Ecto neural progenitor cell (in vitro differentiated cells): ENCODE results near the gene MRPL39.

Source experiments
- DNase-seq: peaks from one replicate; pipeline ENCODE4 v3.0.0-alpha.2; 2018; ENCODE audit warnings: low spot score

MRPL39 gene

DNA sequence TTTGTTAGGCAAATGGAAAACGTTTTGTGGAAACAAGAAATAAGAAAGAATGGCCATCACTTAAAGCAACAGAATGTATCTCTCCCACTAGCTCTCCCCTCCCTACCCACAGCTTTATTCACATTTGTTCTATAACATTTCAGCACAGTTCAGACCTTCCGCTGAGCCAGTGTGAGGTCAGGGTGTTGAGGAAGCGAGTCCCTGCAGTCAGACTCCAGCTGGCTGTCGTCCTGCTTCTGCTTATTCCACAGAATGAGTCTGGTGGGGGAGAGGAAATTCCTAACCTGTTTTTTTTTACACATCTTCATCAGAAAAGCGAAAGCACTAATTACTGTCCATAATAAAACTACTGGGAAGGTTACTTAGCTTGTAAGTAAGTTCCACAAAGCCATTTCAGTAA, 39.0 kb downstream of the MRPL39 start:
- DNase-seq, result no peak

- DNase-seq, result no peak
These were observed 39.8 kb downstream of the MRPL39 start for GRCh38 chr21:25567472-25567871.

- no peak for DNase-seq
These were observed 40.6 kb downstream of the MRPL39 start for GRCh38 chr21:25566645-25567044.

- no peak for DNase-seq
These were observed 41.7 kb downstream of the MRPL39 start for GRCh38 chr21:25565272-25566211.

DNA sequence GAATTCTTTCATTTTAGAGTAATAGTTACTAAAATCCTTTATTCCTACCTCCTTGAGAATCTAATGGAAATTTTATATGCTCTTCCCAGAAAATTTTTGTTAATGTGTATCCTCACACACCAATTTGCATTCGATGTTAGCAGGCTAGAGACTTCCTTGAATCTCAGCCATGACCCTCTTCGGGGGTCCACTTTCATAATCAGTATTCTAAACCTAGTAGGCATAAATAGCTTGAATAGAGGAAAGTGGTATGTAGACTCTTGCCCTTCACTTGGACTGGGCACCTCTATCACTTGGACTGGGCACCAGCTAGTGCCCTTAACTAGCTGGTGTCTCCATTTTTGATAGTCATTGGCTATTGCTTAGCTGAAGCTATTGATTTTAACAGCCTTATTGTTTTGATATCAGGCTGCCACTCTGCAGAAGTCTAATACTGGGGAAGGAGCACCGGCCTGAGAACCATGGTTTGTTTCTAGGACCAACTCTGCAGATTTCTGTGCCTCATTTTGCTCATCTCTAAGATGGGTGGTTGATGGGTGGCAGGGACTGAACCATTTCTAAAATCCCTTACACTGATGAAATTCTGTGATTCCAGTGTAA, 42.8 kb downstream of the MRPL39 start:
- DNase-seq, result no peak

DNA sequence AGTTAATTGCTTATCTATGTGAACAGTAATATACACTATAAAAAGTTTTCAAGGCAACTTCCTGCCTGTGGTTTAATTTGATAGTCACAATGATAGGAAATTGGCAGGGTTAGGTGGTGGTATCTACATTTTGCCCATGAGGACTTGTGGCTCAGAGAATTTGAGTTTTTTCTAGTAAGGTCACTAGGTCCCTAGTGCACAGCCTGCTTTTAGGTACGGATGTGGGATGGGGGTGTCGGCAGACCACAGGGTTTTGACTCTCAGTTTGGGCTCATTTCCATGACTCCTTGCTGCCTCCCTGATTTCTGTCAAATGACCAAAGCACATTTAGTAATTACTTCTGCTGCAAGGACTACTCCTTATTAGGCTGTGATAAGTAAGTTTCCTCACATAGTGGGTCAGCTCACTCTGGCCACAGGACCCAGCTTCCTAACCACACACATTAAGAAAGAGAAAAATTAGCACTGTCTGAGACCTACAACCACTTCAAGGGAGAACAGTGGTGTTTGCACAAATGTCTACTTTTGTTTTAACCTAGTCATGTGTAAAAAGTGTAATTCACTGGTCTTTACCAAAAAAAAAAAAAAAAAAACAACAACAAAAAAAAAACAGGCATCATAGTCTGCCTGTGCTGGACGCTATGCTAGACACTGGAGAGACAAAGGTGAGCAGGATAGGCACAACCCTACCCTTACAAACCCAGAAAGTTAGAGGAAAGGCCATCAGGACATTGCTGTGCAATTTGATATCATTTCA, 43.7 kb downstream of the MRPL39 start:
- no peak for DNase-seq

GRCh38 chr21:25562660-25563059, 44.6 kb downstream of the MRPL39 start:
- no peak for DNase-seq

DNA sequence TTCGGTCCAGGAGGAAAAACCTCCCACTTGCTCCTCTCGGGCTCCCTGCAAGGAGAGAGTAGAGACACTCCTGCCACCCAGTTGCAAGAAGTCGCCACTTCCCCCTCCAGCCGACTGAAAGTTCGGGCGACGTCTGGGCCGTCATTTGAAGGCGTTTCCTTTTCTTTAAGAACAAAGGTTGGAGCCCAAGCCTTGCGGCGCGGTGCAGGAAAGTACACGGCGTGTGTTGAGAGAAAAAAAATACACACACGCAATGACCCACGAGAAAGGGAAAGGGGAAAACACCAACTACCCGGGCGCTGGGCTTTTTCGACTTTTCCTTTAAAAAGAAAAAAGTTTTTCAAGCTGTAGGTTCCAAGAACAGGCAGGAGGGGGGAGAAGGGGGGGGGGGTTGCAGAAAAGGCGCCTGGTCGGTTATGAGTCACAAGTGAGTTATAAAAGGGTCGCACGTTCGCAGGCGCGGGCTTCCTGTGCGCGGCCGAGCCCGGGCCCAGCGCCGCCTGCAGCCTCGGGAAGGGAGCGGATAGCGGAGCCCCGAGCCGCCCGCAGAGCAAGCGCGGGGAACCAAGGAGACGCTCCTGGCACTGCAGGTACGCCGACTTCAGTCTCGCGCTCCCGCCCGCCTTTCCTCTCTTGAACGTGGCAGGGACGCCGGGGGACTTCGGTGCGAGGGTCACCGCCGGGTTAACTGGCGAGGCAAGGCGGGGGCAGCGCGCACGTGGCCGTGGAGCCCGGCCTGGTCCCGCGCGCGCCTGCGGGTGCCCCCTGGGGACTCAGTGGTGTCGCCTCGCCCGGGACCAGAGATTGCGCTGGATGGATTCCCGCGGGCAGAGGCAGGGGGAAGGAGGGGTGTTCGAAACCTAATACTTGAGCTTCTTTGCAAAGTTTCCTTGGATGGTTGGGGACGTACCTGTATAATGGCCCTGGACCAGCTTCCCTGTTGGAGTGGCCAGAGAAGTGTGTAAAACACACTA, 45.3 kb downstream of the MRPL39 start:
- peak; percentile 72 for DNase-seq

- no peak for DNase-seq
These were observed 46.4 kb downstream of the MRPL39 start for GRCh38 chr21:25560891-25561290.

DNA sequence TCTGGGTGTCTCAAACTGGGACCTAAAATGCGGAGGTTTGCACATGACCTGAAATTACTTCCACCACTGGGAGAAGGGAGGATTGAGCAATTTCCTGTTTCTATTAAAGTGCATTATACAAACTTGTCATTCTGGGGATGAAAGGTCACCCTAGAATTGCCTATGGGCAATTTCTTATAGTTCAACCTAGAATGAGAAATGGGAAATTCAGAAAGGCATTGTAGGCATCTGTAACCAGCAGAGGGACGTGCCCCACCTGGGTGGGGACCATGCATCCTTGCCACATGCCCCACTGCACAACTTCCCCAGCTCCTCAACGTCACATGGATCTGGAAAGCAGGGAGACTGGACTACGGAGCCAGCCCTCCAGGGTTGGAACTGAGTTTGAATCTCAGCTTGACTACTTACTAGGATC, 47.0 kb downstream of the MRPL39 start:
- DNase-seq, result no peak

DNA sequence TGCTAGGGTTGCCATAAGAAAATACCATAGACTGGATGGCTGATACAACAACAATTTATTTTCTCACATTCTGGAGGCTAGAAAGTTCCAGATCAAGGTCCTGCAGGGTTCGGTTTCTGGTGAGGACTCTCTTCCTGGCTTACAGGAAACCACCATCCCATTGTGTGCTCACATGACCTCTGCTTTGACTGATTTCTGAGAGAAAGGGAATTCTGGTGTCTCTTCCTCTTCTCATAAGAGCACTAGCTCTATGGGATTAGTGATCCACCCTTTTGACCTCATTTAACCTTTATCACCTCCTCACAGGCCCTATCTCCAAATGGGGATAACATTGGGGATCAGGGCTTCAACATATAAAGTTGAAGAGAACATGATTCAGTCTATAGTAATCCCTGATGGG, 47.5 kb downstream of the MRPL39 start:
- no peak for DNase-seq

- DNase-seq, result no peak
These were observed 49.2 kb downstream of the MRPL39 start for GRCh38 chr21:25558123-25558522.

- DNase-seq, result no peak
These were observed 50.1 kb downstream of the MRPL39 start for GRCh38 chr21:25557180-25557579.

DNA sequence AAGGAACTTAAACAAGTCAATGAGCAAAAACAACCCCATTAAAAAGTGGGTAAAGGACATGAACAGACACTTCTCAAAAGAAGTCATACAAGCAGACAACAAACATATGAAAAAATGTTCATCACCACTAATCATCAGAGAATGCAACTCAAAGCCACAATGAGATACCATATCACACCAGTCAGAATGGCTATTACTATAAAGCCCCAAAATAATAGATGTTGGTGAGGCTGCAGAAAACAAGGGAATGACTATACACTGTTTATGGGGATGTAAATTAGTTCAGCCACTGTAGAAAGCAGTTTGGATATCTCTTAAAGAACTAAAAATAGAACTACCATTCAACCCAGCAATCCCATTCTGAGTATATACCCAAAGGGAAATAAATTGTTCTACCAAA, 51.2 kb downstream of the MRPL39 start:
- no peak for DNase-seq

GRCh38 chr21:25555492-25555891, 51.8 kb downstream of the MRPL39 start:
- DNase-seq, result no peak

GRCh38 chr21:25552856-25553255, 54.4 kb downstream of the MRPL39 start:
- DNase-seq, result no peak

DNA sequence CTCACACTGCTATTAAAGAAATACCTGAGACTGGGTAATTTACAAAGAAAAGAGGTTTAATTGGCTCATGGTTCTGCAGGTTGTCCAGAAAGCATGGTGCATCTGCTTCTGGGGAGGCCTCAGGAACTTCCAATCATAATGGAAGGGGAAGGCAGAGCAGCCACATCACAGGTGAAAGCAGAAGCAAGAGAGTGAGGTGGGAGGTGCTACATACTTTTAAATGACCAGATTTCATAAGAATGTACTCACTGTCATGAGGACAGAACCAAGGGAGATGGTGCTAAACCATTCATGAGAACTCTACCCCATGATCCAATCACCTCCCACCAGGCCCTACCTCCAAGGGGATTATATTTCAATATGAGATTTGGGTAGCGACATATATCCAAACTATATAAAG, 55.7 kb downstream of the MRPL39 start:
- DNase-seq, result no peak

DNA sequence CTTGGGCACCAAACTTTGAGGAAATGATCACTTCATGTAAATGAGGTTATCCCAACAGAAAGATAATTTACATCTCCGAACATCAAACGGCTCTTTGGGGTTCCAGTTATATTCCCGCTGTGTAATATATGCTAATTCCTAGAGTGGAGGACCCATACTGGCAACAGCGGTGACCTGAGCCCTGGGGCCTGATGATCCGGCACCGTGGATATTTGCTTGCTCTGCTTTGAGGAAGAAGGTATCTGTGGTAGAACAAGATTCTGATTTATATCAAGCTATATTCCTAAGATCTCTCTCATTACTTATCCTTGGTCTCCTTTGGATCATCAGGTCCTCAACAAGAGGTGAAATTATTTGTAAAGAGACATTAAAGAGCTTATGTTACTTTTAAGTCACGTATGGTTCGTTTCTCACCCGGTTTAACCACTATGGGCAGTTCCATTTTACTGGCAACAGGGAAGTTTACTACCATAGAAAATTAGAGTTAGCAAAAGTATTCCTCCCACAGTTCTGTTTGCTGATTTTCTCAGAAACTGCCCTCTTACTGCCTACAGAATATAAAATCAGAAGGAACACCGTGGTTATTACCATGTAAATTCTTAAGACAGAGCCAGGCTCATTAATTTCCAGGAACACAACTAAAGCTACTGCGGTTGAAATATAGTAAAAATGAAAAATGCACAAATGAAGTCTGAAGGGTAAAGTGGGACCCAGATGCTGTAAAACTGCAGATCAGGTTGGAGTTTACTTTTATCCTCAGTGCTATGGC, 56.7 kb downstream of the MRPL39 start:
- no peak for DNase-seq

- no peak for DNase-seq
These were observed 66.2 kb downstream of the MRPL39 start for GRCh38 chr21:25541042-25541441.

DNA sequence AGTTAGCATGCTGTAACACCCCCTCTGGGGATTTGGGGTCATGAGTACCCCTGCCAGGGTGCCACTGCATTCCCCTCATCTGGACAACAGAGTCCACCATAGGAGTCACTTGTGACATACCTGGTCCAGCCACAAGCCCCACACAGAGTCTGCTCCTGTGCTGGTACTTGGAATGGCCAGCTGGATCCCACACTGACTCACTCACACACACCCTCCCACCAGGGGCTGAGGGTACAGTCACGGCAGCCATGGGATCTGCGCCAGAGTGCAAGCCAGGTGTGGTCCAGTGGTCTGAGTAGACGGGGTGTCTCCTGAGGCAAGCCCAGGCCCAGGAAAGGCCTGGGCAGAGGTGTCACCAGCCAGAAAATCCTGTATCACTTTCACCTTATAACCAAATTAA, 67.7 kb downstream of the MRPL39 start:
- no peak for DNase-seq

GRCh38 chr21:25537174-25537573, 70.1 kb downstream of the MRPL39 start:
- DNase-seq, result no peak
